Limb (tissue), 2 donors: ENCODE results near the gene TULP4.
"Not testable (repeated sequence)": the region's sequence is repeated elsewhere in the genome, so short reads cannot be mapped to it uniquely, and the experiment has no call there.

Experiments
- DNase-seq, 2 donors: peaks; one replicate each; pipeline ENCODE4 v3.0.0-alpha.2; 2016; ENCODE audit errors: extremely low spot score in 2 of 2

The TULP4 gene

GRCh38 chr6:158500016-158500735 lies 187.9 kb downstream of the TULP4 start:
- DNase-seq, result no peak

- DNase-seq, result no peak
Observed at GRCh38 chr6:158501360-158502262, 189.3 kb downstream of the TULP4 start.

GRCh38 chr6:158502263-158502950 lies 190.1 kb downstream of the TULP4 start:
- DNase-seq, result no peak

GRCh38 chr6:158503222-158503621 lies 191.0 kb downstream of the TULP4 start:
- DNase-seq, result no peak

GRCh38 chr6:158503846-158504245 lies 191.6 kb downstream of the TULP4 start:
- no peak for DNase-seq

- no peak for DNase-seq
Observed at GRCh38 chr6:158505194-158505593, 192.9 kb downstream of the TULP4 start.

GRCh38 chr6:158506601-158507000 lies 194.3 kb downstream of the TULP4 start:
- no peak for DNase-seq

- DNase-seq, result no peak
Observed at GRCh38 chr6:158507174-158507573, 194.9 kb downstream of the TULP4 start.

GRCh38 chr6:158508450-158508849 lies 196.2 kb downstream of the TULP4 start:
- no peak for DNase-seq

GRCh38 chr6:158509465-158509864 lies 197.2 kb downstream of the TULP4 start:
- no peak for DNase-seq

- DNase-seq, result no peak
Observed at GRCh38 chr6:158512809-158513208, 200.5 kb downstream of the TULP4 start.

- DNase-seq, result no peak
Observed at GRCh38 chr6:158514176-158514575, 201.9 kb downstream of the TULP4 start.

- no peak for DNase-seq
Observed at GRCh38 chr6:158514991-158515390, 202.7 kb downstream of the TULP4 start.

GRCh38 chr6:158516098-158516497 lies 203.8 kb downstream of the TULP4 start:
- DNase-seq, result peak in 1 of 2 donors; percentile 55

GRCh38 chr6:158517038-158517437 lies 204.8 kb downstream of the TULP4 start:
- no peak for DNase-seq

GRCh38 chr6:158517581-158517980 lies 205.3 kb downstream of the TULP4 start:
- no peak for DNase-seq

- peak in 1 of 2 donors; percentile 38 for DNase-seq
Observed at GRCh38 chr6:158518191-158519127, 206.2 kb downstream of the TULP4 start.

GRCh38 chr6:158519300-158519699 lies 207.0 kb downstream of the TULP4 start:
- no peak for DNase-seq

GRCh38 chr6:158519761-158520160 lies 207.5 kb downstream of the TULP4 start:
- DNase-seq, result no peak

GRCh38 chr6:158520975-158521374 lies 208.7 kb downstream of the TULP4 start:
- DNase-seq, result not testable (repeated sequence)

- DNase-seq, result no peak
Observed at GRCh38 chr6:158521759-158522158, 209.5 kb downstream of the TULP4 start.
